K562 (cell line): ENCODE data around the gene BCL7B. TPM values are rescaled to one million over a fixed set of nuclear protein-coding genes. Genes with fewer than 3 reads are reported as not detected.

Experiments
- CBX8 ChIP-seq: fragments of 200-600 bp; sonication (generic); IDR thresholded peaks from 2 replicates; pipeline ENCODE4 v1.6.1; 2012; ENCODE audit warnings: borderline replicate concordance, mixed run types, low read depth, mild to moderate bottlenecking, moderate library complexity, mixed read lengths, low read length, control low read depth, inconsistent platforms; ENCODE audit not compliant: poor library complexity, severe bottlenecking; ENCODE audit errors: extremely low read depth
- HCFC1 ChIP-seq: IDR thresholded peaks from 2 replicates; pipeline ENCODE4 v1.6.1; 2012; ENCODE audit warnings: low read depth, low read length, improper control_type of control experiment
- NFIC ChIP-seq: fragments of 450-650 bp; IDR thresholded peaks from 2 replicates; pipeline ENCODE4 v1.6.1; 2017; ENCODE audit warnings: mild to moderate bottlenecking, inconsistent platforms
- NFIX ChIP-seq: fragments of 250-450 bp; sonication (Bioruptor Pico); IDR thresholded peaks from 2 replicates; pipeline ENCODE4 v1.4.0; 2020; ENCODE audit warnings: low read depth, mild to moderate bottlenecking, moderate library complexity
- NFXL1 ChIP-seq: fragments of 450-650 bp; formaldehyde crosslinking; IDR thresholded peaks from 2 replicates; pipeline ENCODE4 v1.4.0; 2021; ENCODE audit warnings: mild to moderate bottlenecking
- SMC3 ChIP-seq: conservative IDR thresholded peaks from 2 replicates; pipeline ENCODE4 v1.6.1; 2011; ENCODE audit warnings: low read depth, low read length, improper control_type of control experiment; ENCODE audit not compliant: insufficient read depth
- TCF7L2 ChIP-seq: fragments of 150-350 bp; IDR thresholded peaks from 2 replicates; pipeline ENCODE4 v1.6.1; 2016; ENCODE audit warnings: low read depth, mild to moderate bottlenecking, low read length, moderate library complexity
- TRIM24 ChIP-seq, 2 experiments: fragments of 450-650 bp; IDR thresholded peaks; 2 replicates each; pipeline ENCODE4 v1.6.1; 2016
- ZC3H4 ChIP-seq: sonication (generic); formaldehyde crosslinking; IDR thresholded peaks from 2 replicates; pipeline ENCODE4 v1.9.0; 2021; ENCODE audit warnings: missing genetic modification reagents, borderline replicate concordance
- ZFPM2 ChIP-seq: fragments of 250-450 bp; sonication (Bioruptor Pico); IDR thresholded peaks from 2 replicates; pipeline ENCODE4 v1.5.1; 2022; ENCODE audit warnings: mild to moderate bottlenecking
- ZNF263 ChIP-seq: sonication (generic); formaldehyde crosslinking; IDR thresholded peaks from 2 replicates; pipeline ENCODE4 v1.8.0; 2022; ENCODE audit warnings: mild to moderate bottlenecking, missing genetic modification reagents, borderline replicate concordance
- polyA plus RNA-seq, 8 experiments: library from polyadenylated mRNA; depleted of rRNA in 4 of 8; stranded (reverse) in 5 of 8; unstranded in 3 of 8; fragments of >200 nt; fragmentation: Nextera tagmentation in 2 of 8; fragmentation: Illumina TruSeq in 1 of 8; extraction: Ambion mirVana in 2 of 8; extraction: Trizol in 1 of 8; gene quantifications; 2 replicates each; pipeline versions ENCODE4 v1.2.1 to v1.2.3, GENCODE V29; 2011 to 2014; ENCODE audit warnings: inconsistent platforms in 1 of 8, missing spikeins in 1 of 8
- total RNA-seq, 7 experiments: library from RNA; depleted of rRNA in 6 of 7; stranded (reverse); fragments of >200 nt in 6 of 7; fragmentation: Illumina TruSeq in 2 of 7; extraction: Trizol in 2 of 7; gene quantifications; 2 replicates each; pipeline versions ENCODE4 v1.2.1 to v1.2.3, GENCODE V29; 2011 to 2021; ENCODE audit warnings: low replicate concordance in 1 of 7
- TF ChIP-seq, protein P1 (sequence below): sonication (generic); IDR thresholded peaks from 2 replicates; pipeline ENCODE4 v1.6.1; 2016
- TF ChIP-seq, protein P2 (sequence below): fragments of 250-450 bp; sonication (Bioruptor Pico); IDR thresholded peaks from 2 replicates; pipeline ENCODE4 v1.5.0; 2021; ENCODE audit warnings: mild to moderate bottlenecking, borderline replicate concordance
- TF ChIP-seq, protein P3 (sequence below): fragments of 250-450 bp; sonication (Bioruptor Pico); IDR thresholded peaks from 2 replicates; pipeline ENCODE4 v1.9.0; 2021; ENCODE audit warnings: mild to moderate bottlenecking
- TF ChIP-seq, protein P4 (sequence below): fragments of 200-800 bp; sonication (Bioruptor generic); IDR thresholded peaks from 2 replicates; pipeline ENCODE4 v1.6.1; 2017; ENCODE audit warnings: missing genetic modification characterization, missing compliant biosample characterization
- TF ChIP-seq, protein P5 (sequence below), 2 experiments: fragments of 250-450 bp in 1 of 2; fragments of 450-650 bp in 1 of 2; sonication (Bioruptor Pico) in 1 of 2; IDR thresholded peaks; 2 replicates each; pipeline versions ENCODE4 v1.6.1 to v1.8.0; 2016 to 2021; ENCODE audit warnings: mild to moderate bottlenecking in 2 of 2, moderate library complexity in 2 of 2, missing compliant biosample characterization in 1 of 2, missing genetic modification characterization in 1 of 2
- TF ChIP-seq, protein P6 (sequence below), 3 experiments: fragments of 200-800 bp in 1 of 3; fragments of 250-450 bp in 1 of 3; fragments of 450-650 bp in 1 of 3; sonication (Bioruptor Pico) in 1 of 3; sonication (Bioruptor generic) in 1 of 3; formaldehyde crosslinking in 1 of 3; IDR thresholded peaks; 2 replicates each; pipeline versions ENCODE4 v1.6.1 to v1.8.0; 2016 to 2022; ENCODE audit warnings: mild to moderate bottlenecking in 2 of 3, missing genetic modification characterization in 2 of 3, missing compliant biosample characterization in 1 of 3, moderate library complexity in 1 of 3

BCL7B gene
- total and polyA plus RNA-seq, 9 of the 15 experiments (the other 6 are each of a cell fraction or from before 2014, with no cell fraction given): 10.0 to 73.2 (median 32.9) TPM

DNA sequence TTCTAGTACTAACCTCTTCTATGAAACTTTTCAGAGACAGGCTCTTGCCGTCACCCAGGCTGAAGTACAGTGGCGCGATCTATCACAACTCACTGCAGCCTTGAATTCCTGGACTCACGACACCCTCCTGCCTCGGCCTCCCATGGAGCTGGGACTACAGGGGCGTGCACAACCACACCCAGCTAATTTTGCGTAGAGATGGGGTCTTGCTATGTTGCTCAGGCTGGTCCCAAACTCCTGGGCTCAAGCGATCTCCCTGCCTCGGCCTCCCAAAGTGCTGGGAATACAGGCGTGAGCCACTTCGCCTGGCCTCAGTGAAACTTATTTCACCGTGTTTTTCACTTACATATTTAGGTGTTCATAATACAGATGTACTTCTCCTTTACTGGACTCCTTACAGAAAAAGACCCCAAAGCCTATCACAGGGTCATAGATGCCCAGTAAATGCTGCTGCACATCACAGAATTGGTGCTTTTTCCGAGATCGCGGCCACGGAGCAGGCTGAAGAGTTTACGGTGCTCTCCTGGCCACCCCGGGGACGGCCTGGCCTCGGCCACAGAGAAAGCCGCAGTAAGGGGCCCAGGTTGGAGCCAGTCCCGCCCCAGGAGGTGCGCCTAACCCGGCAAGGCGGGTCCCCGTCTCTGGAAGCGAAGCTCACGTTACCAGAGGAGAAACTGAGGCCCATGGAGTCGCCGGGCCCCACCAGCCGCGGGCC is 20.3 kb upstream of the BCL7B start (continued):
- TF ChIP-seq, protein P1, sequence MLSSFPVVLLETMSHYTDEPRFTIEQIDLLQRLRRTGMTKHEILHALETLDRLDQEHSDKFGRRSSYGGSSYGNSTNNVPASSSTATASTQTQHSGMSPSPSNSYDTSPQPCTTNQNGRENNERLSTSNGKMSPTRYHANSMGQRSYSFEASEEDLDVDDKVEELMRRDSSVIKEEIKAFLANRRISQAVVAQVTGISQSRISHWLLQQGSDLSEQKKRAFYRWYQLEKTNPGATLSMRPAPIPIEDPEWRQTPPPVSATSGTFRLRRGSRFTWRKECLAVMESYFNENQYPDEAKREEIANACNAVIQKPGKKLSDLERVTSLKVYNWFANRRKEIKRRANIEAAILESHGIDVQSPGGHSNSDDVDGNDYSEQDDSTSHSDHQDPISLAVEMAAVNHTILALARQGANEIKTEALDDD: no peak
- TF ChIP-seq TRIM24 (IDR thresholded peaks at IDR 0.05) (no peak), HCFC1 (no peak), ZFPM2 (no peak), ZC3H4 (peak; percentile 72; the same call in 1 of the 2 replicates), NFIC (no peak), SMC3 (no peak), CBX8 (no peak), NFIX (CRISPR knock-in tag) (no peak), ZNF263 (0 out of 2 replicates have a peak, but pooled peaks have one; percentile 65), NFXL1 (CRISPR knock-in tag) (no peak), TCF7L2 (no peak)
- TF ChIP-seq, protein P2, sequence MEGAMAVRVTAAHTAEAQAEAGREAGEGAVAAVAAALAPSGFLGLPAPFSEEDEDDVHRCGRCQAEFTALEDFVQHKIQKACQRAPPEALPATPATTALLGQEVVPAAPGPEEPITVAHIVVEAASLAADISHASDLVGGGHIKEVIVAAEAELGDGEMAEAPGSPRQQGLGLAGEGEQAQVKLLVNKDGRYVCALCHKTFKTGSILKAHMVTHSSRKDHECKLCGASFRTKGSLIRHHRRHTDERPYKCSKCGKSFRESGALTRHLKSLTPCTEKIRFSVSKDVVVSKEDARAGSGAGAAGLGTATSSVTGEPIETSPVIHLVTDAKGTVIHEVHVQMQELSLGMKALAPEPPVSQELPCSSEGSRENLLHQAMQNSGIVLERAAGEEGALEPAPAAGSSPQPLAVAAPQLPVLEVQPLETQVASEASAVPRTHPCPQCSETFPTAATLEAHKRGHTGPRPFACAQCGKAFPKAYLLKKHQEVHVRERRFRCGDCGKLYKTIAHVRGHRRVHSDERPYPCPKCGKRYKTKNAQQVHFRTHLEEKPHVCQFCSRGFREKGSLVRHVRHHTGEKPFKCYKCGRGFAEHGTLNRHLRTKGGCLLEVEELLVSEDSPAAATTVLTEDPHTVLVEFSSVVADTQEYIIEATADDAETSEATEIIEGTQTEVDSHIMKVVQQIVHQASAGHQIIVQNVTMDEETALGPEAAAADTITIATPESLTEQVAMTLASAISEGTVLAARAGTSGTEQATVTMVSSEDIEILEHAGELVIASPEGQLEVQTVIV (CRISPR knock-in tag): no peak
- TF ChIP-seq, protein P3, sequence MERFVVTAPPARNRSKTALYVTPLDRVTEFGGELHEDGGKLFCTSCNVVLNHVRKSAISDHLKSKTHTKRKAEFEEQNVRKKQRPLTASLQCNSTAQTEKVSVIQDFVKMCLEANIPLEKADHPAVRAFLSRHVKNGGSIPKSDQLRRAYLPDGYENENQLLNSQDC: no peak
- TF ChIP-seq, protein P4, sequence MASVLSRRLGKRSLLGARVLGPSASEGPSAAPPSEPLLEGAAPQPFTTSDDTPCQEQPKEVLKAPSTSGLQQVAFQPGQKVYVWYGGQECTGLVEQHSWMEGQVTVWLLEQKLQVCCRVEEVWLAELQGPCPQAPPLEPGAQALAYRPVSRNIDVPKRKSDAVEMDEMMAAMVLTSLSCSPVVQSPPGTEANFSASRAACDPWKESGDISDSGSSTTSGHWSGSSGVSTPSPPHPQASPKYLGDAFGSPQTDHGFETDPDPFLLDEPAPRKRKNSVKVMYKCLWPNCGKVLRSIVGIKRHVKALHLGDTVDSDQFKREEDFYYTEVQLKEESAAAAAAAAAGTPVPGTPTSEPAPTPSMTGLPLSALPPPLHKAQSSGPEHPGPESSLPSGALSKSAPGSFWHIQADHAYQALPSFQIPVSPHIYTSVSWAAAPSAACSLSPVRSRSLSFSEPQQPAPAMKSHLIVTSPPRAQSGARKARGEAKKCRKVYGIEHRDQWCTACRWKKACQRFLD (CRISPR knock-in tag): 0 out of 2 replicates have a peak, but pooled peaks have one; percentile 20
- TF ChIP-seq, protein P5, sequence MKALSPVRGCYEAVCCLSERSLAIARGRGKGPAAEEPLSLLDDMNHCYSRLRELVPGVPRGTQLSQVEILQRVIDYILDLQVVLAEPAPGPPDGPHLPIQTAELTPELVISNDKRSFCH (CRISPR knock-in tag; IDR thresholded peaks at IDR 0.05): no peak
- TF ChIP-seq, protein P5 (tag; IDR thresholded peaks at IDR 0.05): no peak
- TF ChIP-seq, protein P6, sequence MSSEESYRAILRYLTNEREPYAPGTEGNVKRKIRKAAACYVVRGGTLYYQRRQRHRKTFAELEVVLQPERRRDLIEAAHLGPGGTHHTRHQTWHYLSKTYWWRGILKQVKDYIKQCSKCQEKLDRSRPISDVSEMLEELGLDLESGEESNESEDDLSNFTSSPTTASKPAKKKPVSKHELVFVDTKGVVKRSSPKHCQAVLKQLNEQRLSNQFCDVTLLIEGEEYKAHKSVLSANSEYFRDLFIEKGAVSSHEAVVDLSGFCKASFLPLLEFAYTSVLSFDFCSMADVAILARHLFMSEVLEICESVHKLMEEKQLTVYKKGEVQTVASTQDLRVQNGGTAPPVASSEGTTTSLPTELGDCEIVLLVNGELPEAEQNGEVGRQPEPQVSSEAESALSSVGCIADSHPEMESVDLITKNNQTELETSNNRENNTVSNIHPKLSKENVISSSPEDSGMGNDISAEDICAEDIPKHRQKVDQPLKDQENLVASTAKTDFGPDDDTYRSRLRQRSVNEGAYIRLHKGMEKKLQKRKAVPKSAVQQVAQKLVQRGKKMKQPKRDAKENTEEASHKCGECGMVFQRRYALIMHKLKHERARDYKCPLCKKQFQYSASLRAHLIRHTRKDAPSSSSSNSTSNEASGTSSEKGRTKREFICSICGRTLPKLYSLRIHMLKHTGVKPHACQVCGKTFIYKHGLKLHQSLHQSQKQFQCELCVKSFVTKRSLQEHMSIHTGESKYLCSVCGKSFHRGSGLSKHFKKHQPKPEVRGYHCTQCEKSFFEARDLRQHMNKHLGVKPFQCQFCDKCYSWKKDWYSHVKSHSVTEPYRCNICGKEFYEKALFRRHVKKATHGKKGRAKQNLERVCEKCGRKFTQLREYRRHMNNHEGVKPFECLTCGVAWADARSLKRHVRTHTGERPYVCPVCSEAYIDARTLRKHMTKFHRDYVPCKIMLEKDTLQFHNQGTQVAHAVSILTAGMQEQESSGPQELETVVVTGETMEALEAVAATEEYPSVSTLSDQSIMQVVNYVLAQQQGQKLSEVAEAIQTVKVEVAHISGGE (CRISPR knock-in tag; IDR thresholded peaks at IDR 0.05): no peak
